HepG2 (cell line): ENCODE results near the gene CLDN7. TPM values are rescaled to one million over a fixed set of nuclear protein-coding genes. Genes with fewer than 3 reads are reported as not detected.

Source experiments
- ARNT ChIP-seq: fragments of 450-650 bp; IDR thresholded peaks from 2 replicates; pipeline ENCODE4 v1.6.1; 2017
- ARNT2 ChIP-seq: sonication (generic); formaldehyde crosslinking; IDR thresholded peaks from 2 replicates; pipeline ENCODE4 v1.8.0; 2022; ENCODE audit warnings: mild to moderate bottlenecking, low read depth, missing genetic modification reagents, moderate library complexity
- ELF4 ChIP-seq: sonication (generic); formaldehyde crosslinking; IDR thresholded peaks from 2 replicates; pipeline ENCODE4 v1.5.0; 2020; ENCODE audit warnings: missing genetic modification reagents, mild to moderate bottlenecking, moderate library complexity, borderline replicate concordance
- KAT8 ChIP-seq: IDR thresholded peaks from 2 replicates; pipeline ENCODE4 v1.6.1; 2016; ENCODE audit warnings: missing genetic modification reagents, missing compliant biosample characterization
- NFYB ChIP-seq: sonication (generic); formaldehyde crosslinking; IDR thresholded peaks from 2 replicates; pipeline ENCODE4 v1.4.0; 2020; ENCODE audit warnings: missing genetic modification reagents
- NFYC ChIP-seq: IDR thresholded peaks from 2 replicates; pipeline ENCODE4 v1.6.1; 2016; ENCODE audit warnings: missing genetic modification reagents, missing compliant biosample characterization
- PHF8 ChIP-seq: sonication (generic); formaldehyde crosslinking; IDR thresholded peaks from 2 replicates; pipeline ENCODE4 v1.5.0; 2020; ENCODE audit warnings: missing genetic modification reagents
- RXRA ChIP-seq: sonication (generic); formaldehyde crosslinking; IDR thresholded peaks from 2 replicates; pipeline ENCODE4 v1.5.1; 2020; ENCODE audit warnings: missing genetic modification reagents
- SMAD3 ChIP-seq: sonication (generic); formaldehyde crosslinking; IDR thresholded peaks from 2 replicates; pipeline ENCODE4 v1.4.0; 2020; ENCODE audit warnings: missing genetic modification reagents
- SOX6 ChIP-seq, 2 experiments: fragments of 450-650 bp in 1 of 2; sonication (generic) in 1 of 2; formaldehyde crosslinking in 1 of 2; IDR thresholded peaks; 2 replicates each; pipeline versions ENCODE4 v1.4.0 to v1.6.1; 2017 to 2020; ENCODE audit warnings: antibody characterized with exemption in 1 of 2, mild to moderate bottlenecking in 1 of 2, missing genetic modification reagents in 1 of 2
- SRSF9 ChIP-seq: fragments of 200-400 bp; formaldehyde crosslinking; IDR thresholded peaks from 2 replicates; pipeline ENCODE4 v1.6.1; 2018; ENCODE audit warnings: borderline replicate concordance, mild to moderate bottlenecking, low read depth, low read length; ENCODE audit not compliant: insufficient read depth, poor library complexity, severe bottlenecking
- TAF1 ChIP-seq: sonication (generic); formaldehyde crosslinking; IDR thresholded peaks from 2 replicates; pipeline ENCODE4 v1.4.0; 2020; ENCODE audit warnings: missing genetic modification reagents
- U2AF2 ChIP-seq: fragments of 200-400 bp; formaldehyde crosslinking; IDR thresholded peaks from 2 replicates; pipeline ENCODE4 v1.6.1; 2017; ENCODE audit warnings: low read depth, mild to moderate bottlenecking, low read length
- ZBTB10 ChIP-seq: sonication (generic); formaldehyde crosslinking; IDR thresholded peaks from 2 replicates; pipeline ENCODE4 v1.4.0; 2020; ENCODE audit warnings: missing genetic modification reagents, borderline replicate concordance
- ZNF138 ChIP-seq: sonication (generic); formaldehyde crosslinking; IDR thresholded peaks from 2 replicates; pipeline ENCODE4 v1.5.0; 2020; ENCODE audit warnings: mild to moderate bottlenecking, low read depth, missing genetic modification reagents
- ZNF720 ChIP-seq: sonication (generic); formaldehyde crosslinking; IDR thresholded peaks from 2 replicates; pipeline ENCODE4 v1.4.0; 2020; ENCODE audit warnings: missing genetic modification reagents
- ZNF792 ChIP-seq: IDR thresholded peaks from 2 replicates; pipeline ENCODE4 v1.6.1; 2016
- polyA plus RNA-seq, 8 experiments: library from polyadenylated mRNA; depleted of rRNA in 3 of 8; stranded (reverse) in 7 of 8; unstranded in 1 of 8; fragments of >200 nt; fragmentation: Illumina TruSeq in 4 of 8; extraction: Trizol in 4 of 8; gene quantifications; 2 replicates each; pipeline versions ENCODE4 v1.2.1 to v1.2.3, GENCODE V29; 2011 to 2016; ENCODE audit warnings: low read depth in 4 of 8, missing spikeins in 1 of 8, mixed read lengths in 1 of 8; ENCODE audit not compliant: insufficient read depth in 1 of 8
- total RNA-seq, 5 experiments: library from RNA; depleted of rRNA; stranded (reverse); fragments of >200 nt; fragmentation: Illumina TruSeq; extraction: Trizol; gene quantifications; 2 replicates each; pipeline ENCODE4 v1.2.3, GENCODE V29; 2016; ENCODE audit warnings: low read depth in 1 of 5
- TF ChIP-seq, protein P1 (sequence below): sonication (generic); formaldehyde crosslinking; IDR thresholded peaks from 2 replicates; pipeline ENCODE4 v1.4.0; 2020; ENCODE audit warnings: low read depth, mild to moderate bottlenecking, missing genetic modification reagents
- TF ChIP-seq, protein P2 (sequence below): sonication (generic); formaldehyde crosslinking; IDR thresholded peaks from 2 replicates; pipeline ENCODE4 v1.5.1; 2020; ENCODE audit warnings: mild to moderate bottlenecking, moderate library complexity, missing genetic modification reagents
- TF ChIP-seq, protein P3 (sequence below): sonication (generic); formaldehyde crosslinking; conservative IDR thresholded peaks from 2 replicates; pipeline ENCODE4 v1.8.0; 2022; ENCODE audit warnings: mild to moderate bottlenecking, moderate library complexity, missing genetic modification reagents

Gene CLDN7
- total and polyA plus RNA-seq, 2 of the 13 experiments (the other 11 are each of a cell fraction or from before 2014, with no cell fraction given), result not detected

DNA sequence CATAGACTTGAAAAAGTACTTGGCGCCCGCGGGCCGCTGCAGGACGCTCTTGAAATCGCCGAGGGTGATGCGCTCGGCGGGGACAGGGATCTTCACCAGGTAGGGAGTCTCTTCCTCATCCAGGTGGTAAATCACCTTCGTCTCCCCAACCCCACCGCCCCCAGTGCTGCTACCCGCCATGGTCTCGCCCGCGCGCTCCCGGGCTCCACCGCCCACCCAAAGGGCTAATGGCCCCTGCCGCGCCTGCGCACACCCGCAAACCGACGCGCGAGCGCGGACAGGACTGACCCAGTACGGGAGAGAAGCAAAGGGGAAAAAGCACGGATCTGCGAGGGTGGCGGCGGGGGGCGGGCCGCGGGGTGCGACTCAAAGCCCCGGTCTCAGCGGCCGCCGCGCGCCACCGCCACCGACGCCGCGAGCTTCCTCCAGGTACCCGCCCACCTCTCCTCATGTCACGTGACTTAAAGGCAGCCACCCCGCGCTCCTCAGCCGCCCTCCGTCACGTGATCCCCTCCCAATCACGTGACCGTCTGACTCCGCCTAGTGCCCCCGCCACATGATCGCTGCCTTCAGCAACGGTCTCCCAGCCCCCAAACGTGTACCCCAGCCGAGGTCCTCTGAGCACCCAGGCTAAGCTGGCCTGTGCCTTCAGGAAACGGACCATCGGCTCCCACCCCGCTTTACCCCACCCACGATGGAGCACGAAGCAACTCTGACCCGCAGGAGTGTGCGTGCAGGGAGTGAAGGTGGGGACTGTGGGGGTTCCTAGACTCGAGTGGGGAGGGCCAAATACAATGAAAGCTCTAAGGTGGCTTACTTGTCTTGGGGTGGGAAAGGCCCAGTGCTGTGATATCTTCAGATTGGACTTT, 28.0 kb downstream of the CLDN7 start, which contains the start of gene DVL2 (continued):
- TF ChIP-seq PHF8 (CRISPR knock-in tag) (peak; percentile 87), ARNT2 (CRISPR knock-in tag) (no peak; the same call in 1 of the 2 replicates), NFYC (peak; percentile 52; the same call in 1 of the 2 replicates), KAT8 (CRISPR knock-in tag) (peak; percentile 95), ELF4 (CRISPR knock-in tag) (no peak; the same call in 1 of the 2 replicates), ZNF792 (peak; percentile 90), ARNT (no peak), SMAD3 (CRISPR knock-in tag) (peak; percentile 50; the same call in 1 of the 2 replicates), SRSF9 (no peak), NFYB (peak; percentile 63), ZNF720 (CRISPR knock-in tag) (peak; percentile 77; the same call in 1 of the 2 replicates), U2AF2 (peak; percentile 51; the same call in 1 of the 2 replicates), TAF1 (CRISPR knock-in tag) (peak; percentile 73; the same call in 1 of the 2 replicates), ZNF138 (peak; percentile 92; the same call in 1 of the 2 replicates), SOX6 (IDR thresholded peaks at IDR 0.05) (no peak), SOX6 (CRISPR knock-in tag; IDR thresholded peaks at IDR 0.05) (peak; percentile 15; the same call in 1 of the 2 replicates), RXRA (CRISPR knock-in tag) (peak; percentile 58), ZBTB10 (CRISPR knock-in tag) (0 out of 2 replicates have a peak, but pooled peaks have one; percentile 70)
- TF ChIP-seq, protein P1, sequence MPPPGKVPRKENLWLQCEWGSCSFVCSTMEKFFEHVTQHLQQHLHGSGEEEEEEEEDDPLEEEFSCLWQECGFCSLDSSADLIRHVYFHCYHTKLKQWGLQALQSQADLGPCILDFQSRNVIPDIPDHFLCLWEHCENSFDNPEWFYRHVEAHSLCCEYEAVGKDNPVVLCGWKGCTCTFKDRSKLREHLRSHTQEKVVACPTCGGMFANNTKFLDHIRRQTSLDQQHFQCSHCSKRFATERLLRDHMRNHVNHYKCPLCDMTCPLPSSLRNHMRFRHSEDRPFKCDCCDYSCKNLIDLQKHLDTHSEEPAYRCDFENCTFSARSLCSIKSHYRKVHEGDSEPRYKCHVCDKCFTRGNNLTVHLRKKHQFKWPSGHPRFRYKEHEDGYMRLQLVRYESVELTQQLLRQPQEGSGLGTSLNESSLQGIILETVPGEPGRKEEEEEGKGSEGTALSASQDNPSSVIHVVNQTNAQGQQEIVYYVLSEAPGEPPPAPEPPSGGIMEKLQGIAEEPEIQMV (CRISPR knock-in tag), result no peak
- TF ChIP-seq, protein P2, sequence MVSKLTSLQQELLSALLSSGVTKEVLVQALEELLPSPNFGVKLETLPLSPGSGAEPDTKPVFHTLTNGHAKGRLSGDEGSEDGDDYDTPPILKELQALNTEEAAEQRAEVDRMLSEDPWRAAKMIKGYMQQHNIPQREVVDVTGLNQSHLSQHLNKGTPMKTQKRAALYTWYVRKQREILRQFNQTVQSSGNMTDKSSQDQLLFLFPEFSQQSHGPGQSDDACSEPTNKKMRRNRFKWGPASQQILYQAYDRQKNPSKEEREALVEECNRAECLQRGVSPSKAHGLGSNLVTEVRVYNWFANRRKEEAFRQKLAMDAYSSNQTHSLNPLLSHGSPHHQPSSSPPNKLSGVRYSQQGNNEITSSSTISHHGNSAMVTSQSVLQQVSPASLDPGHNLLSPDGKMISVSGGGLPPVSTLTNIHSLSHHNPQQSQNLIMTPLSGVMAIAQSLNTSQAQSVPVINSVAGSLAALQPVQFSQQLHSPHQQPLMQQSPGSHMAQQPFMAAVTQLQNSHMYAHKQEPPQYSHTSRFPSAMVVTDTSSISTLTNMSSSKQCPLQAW (CRISPR knock-in tag), result peak; percentile 67
- TF ChIP-seq, protein P3, sequence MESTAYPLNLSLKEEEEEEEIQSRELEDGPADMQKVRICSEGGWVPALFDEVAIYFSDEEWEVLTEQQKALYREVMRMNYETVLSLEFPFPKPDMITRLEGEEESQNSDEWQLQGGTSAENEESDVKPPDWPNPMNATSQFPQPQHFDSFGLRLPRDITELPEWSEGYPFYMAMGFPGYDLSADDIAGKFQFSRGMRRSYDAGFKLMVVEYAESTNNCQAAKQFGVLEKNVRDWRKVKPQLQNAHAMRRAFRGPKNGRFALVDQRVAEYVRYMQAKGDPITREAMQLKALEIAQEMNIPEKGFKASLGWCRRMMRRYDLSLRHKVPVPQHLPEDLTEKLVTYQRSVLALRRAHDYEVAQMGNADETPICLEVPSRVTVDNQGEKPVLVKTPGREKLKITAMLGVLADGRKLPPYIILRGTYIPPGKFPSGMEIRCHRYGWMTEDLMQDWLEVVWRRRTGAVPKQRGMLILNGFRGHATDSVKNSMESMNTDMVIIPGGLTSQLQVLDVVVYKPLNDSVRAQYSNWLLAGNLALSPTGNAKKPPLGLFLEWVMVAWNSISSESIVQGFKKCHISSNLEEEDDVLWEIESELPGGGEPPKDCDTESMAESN, result peak; percentile 58; the same call in 1 of the 2 replicates
